T-helper 22 cell (primary cell): ENCODE results near the gene TTLL11.
"Not testable (repeated sequence)": the region's sequence is repeated elsewhere in the genome, so short reads cannot be mapped to it uniquely, and the experiment has no call there.

ENCODE experiments used
- DNase-seq: peaks from one replicate; pipeline ENCODE4 v3.0.0-alpha.2; 2020; ENCODE audit warnings: low read depth

The TTLL11 gene

DNA sequence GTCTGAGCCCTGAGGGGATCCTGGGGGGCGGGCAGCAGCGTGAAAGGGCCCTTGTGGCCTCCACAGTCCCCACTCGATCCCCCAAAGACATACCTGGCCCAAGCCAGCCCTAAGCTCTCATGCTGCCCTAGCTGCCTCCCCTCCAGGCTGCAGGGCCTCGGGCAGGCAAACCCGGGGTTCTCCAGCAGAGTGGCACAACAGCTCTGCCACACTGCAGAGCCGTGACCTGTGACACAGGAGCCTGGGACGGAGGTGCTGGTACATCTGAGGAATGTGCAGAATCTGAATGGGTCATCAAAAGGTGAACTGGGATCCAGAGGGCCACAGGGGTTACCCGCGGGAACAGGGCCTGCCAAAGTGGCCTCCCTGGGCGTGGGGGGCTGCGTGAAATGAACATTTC, 278.5 kb downstream of the TTLL11 start:
- no peak for DNase-seq

DNA sequence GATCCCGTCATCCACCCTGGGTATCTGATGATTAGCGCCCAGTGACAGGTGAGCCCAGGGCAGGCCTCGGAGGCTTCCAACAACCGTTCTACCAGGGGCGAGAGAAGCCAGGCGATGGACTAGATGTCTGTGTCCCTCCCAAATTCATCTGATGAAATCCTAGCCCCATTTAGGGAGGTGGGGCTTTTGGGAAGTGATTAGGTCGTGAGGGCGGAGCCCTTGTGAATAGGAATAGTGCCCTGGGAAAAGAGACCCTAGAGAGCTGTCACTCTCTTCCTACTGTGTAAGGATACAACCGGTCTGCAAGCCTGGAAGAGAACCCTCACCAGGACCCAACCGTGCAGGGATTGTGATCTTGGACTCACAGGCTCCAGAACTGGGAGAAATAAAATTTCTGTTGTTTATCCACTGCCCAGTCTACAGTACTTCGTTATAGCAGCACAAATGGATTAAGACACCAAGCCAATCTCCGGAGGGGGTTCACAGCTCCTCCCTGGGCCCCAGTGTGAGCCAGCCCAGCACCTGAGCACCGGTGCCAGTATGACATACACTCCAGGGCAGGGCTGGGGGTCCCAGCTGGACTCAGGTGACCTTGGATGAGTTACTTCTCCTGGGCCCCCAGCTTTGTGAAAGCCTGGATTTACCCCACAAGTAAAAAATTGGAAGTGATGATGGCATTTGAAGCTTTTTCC, 279.4 kb downstream of the TTLL11 start:
- DNase-seq = no peak

DNA sequence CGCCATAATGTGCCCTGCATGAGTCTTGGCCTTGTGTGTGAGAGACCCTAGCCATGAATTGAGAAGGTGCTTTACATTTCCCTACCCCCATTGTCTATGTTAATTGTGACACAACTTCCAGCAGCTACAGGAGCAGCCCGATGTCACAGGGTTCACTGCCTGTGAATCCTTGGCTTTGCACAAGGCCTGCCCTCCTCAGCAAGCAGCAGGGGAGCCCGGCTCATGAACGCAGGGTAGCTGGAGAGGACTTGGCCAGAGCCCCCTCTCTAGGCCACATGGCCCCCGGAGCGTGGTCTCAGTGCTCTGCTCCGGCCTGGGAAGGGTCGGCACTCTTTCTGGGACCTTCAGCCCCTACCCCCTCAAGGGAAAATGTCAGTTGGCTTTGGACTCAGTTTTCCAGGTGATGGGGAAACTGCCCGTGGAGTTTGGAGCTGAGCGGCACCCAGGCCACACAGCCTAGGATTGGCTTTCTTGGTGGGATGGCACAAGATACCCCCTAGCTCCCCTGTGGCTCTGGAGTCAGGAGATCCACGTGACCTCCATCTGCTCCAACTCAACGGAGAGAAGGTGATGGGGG, 280.9 kb downstream of the TTLL11 start:
- DNase-seq = no peak

DNA sequence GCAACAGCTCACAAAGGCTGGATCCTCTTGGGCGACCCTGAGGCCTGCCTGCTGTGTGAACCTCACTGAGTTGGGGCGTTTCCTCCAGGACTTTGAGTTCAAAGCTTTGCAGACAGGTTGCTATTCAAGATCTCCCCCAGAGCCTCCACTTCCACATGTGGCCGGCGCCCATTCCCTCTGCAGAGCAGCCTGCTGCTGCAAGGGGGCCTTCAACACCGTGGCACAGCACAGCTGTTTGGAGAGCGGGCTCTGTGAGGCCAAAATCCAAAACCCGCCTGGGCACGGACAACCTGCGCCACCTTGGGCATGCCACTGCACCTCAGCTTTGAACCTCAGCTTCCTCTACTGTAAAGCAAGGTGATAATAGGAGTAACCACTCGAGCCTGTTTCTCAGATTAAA, 281.4 kb downstream of the TTLL11 start:
- no peak for DNase-seq

DNA sequence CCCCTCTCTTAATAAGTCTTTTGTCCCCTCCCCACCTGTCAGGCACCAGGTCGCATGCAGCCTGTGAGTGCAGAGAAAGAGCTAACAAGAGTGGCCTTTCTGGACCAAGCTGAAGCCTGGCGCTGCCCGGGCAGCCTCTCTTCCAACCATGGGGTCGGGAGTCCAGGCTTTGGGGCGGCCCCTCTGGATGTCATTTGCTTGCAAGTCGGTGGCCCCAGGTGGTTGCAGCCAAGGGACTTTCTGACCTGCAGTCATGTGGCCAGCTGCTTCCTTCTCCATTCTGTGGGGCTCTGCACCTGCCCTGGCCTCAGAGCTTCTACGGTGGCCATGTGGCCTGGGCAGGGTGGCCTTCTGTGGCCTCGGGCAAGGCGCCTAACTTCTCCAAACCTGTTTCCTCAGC, 282.0 kb downstream of the TTLL11 start:
- no peak for DNase-seq

DNA sequence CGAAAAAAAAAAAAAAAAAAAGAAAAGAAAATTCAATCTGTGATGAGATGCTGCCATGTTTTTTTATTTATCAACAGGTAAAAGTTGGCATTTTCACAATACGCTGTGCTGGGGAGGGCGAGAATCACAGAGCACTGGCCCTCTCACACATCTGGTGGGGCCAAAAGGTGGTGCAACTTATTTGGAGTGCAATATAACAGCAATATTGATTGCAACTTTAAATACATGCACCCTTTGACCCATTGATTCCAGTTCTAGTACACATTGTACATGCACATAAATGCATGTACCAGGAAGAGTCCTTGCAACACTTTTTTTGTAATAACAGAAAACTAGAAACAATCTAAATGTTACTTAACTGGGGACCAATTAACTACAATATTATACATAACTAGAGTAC, 282.6 kb downstream of the TTLL11 start:
- DNase-seq = no peak

DNA sequence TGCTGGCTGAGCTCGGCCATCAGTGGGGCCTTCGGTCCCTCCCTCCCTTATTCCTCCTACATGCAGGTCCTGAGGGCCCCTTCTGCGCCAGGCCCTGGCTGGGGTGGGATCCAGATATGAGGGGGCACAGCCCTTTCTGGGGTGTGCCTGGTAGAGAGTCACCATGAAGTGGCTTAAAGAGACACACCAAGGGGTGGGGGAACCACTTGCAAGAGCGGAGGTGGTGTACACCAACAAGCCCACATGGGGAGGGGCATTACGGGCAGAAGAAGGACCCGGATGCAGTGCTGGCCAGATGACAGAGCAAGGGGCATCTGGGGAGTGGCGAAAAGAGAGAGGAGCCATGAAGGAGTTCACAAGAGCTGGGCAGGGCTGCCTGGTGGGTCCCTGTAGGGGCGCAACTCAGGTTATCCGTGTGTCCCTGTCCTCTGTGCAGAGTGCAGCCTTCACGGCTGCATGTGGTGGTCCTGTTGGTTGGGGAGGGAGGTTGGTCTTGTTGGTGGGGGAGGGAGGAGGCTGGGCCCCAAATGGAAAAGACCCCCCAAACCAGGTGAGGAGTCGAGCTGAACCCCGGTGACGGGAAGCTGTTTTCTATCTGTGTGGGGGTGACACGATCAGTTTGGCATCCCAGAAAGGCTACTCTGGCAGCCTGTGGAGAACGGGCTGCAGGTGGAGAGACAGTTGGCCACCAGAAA, 283.6 kb downstream of the TTLL11 start:
- DNase-seq = no peak

DNA sequence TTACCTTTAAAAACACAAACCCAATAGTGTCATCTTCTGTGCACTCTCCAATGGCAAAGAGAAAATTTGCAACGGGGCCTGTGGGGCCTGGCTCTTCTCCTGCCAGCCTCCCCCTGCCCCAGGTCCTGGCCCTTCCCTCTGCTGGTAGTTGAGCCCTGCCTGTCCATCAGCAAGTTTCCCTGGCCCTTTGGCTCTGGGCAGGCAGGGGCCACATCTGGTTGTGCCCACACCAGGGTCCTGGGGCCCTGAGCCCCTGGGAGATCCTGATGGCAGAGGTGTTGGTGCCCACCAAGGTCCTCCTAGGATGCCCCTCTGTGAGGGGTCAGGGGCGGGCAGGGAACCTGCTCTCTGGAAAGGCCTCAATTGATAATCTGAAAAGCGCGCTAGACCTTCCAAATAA, 284.3 kb downstream of the TTLL11 start:
- DNase-seq = no peak

DNA sequence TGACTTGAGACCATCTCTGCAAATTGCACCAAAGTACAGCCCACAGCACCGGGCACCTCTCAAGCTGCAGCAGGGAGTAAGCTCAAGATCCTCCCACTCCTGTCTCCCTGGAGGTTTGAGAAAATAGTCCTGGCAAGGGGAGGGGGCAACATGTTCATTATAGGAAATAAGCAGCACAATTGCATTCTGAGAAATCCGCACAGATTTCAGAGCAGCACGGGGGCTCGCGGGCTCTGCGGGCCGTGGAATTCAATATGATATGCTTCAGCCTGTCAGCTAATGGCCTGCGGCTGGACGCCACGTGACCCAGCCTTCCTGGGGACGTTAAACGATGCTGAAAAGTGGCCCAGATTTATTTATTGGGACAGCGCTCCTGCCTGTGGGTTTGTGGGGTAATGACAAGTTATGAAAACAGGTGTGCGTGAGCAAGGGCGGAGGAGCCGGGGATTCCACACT, 285.3 kb downstream of the TTLL11 start:
- no peak for DNase-seq

DNA sequence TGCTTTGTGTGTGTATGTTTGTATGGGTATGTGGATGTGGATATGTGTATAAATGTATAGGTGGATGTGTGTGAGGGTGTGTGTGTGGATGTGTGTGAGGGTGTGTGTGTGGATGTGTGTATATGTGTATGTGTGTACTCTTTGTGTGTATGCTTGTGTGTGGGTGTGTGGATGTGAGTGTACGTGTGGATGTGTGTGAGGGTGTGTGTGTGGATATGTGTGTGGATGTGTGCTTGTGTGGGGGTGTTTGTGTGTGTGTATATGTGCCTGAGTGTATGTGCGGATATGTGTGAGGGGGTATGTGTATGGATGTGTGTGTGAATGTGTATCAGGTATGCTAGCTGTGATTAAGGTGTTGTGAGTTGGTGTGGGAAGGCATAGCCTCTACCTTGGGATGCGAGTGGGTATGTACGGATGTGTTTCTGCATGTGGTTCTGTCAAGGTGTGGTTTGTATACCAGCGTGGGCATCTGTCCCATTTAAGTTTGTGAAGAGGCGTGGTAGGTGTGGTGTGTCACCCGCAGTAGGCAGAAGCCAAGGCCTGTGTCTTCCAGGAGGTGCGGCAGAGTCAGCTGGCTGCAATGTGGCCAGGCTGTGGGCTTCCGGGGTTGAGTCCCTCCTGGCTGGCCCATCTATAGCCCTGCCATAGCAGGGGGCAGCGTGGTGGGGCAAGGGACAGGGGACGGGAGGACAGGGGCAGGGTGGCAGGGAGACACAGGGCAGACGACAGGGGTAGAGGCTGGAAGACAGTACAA, 285.9 kb downstream of the TTLL11 start:
- DNase-seq = no peak

DNA sequence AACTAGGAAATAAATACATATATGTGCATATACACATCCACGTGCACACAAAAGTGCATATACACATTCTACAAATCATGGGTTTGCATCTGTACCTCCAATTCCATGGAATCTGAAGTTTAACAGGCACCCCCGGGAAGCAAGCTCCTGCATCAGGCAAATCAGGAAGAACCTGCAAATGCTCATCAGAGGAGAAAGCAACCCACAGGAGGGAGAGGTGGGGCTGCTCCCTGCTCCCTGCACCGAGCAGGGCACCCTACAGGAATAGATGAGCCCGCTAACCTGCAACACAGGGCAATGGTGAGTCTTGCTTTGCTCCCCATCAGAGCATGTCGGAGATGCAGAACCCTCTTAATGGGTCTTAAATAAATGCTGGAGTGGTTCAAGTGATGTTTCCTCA, 290.4 kb downstream of the TTLL11 start:
- no peak for DNase-seq

DNA sequence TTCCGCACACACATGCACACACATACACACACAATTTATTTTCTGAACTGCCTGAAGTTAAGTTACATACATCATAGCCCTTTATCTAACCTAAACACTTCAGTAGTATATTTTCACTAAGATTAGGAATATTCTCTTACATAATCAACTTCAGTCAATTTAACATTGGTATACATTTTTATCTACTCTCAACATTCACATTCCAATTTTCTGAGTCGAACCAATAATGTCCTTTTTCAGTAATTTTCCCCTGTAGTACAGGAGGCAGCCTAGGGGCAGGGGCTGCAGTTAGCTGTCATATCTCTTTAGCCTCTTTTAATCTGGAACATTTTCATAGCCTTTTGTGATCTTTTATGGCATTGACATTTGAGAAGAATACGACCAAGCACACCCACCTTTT, 291.5 kb downstream of the TTLL11 start:
- no peak for DNase-seq

DNA sequence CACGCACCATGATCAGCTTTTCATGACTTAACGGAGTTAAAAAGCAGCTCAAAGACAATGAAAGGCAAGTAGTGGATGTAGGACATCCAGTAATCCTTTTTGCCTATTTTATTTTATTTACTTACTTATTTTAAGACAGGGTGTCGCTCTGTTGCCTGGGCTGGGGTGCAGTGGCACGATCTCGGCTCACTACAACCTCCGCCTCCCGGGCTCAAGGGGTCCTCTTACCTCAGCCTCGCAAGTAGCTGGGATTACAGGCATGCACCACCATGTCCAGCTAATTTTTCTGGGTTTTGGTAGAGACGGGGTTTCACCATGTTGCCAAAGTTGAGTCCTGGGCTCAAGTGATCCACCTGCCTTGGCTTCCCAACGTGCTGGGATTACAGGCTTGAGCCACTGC, 292.7 kb downstream of the TTLL11 start:
- no peak for DNase-seq

DNA sequence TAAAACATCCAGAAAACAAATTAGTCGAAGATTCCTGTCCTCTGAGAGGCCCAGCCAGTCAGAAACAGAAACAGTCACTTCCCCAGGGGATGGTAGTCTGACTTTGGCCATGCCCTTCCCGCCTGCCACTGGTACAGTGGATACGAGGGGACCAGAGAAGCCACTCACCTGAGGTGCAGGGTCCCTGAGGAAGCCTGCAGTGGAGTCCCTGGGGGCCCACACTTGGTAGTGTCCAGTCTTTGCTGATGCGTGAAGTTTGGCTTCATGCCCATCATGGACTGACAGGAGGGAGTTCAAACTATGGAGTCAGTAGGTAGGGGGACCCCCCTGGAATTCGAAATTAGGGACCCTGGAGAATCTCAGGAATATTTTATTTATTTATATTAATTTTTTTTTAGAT, 294.2 kb downstream of the TTLL11 start:
- DNase-seq = no peak

DNA sequence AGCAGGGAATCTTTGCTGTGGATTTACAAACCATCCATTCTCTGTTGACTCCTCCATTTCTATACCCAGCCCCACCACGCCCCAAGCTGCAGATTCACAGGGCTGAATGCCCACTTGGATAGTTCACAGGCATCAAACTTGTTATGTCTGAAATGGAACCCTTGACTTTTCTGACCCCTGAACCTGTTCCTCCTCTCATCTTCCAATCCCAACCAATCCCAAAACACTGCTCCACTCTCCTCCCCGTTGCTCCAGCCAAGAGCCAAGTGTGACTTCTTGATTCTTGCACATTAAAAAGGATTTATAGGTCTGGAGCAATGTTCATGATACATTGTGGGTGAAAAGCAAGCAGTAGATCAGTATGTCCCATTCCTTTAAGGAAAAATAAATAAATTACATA, 296.0 kb downstream of the TTLL11 start:
- no peak for DNase-seq

DNA sequence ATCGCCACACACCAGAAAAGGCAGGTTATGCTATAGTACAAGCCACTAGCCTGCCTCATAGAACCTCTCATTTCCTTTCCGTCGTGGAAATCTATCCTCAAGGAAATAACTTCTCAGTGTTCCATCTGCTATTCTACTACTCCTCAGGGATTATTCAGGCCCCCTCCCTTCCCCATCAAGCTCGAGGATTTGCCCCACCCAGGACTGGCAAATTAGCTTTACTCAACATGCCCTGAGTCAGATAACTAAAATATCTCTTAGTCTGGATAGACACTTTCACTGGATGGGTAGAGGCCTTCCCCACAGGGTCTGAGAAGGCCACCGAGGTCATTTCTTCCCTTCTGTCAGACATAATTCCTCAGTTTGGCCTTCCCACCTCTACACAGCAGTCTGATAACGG, 298.8 kb downstream of the TTLL11 start:
- not testable (repeated sequence) for DNase-seq

DNA sequence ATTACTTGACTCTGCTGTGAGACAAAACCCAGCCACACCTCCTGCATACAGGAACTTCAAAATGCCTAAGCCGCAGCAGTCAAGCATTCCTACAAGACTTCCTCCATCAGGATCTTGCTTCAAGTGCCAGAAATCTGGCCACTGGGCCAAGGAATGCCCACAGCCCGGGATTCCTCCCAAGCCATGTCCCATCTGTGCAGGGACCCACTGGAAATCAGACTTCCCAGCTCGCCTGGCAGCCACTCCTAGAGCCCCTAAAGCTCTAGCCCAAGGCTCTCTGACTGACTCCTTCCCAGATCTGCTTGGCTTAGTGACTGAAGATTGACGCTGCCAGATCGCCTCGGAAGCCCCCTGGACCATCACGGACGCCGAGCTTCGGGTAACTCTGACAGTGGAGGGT, 300.6 kb downstream of the TTLL11 start:
- DNase-seq = not testable (repeated sequence)

DNA sequence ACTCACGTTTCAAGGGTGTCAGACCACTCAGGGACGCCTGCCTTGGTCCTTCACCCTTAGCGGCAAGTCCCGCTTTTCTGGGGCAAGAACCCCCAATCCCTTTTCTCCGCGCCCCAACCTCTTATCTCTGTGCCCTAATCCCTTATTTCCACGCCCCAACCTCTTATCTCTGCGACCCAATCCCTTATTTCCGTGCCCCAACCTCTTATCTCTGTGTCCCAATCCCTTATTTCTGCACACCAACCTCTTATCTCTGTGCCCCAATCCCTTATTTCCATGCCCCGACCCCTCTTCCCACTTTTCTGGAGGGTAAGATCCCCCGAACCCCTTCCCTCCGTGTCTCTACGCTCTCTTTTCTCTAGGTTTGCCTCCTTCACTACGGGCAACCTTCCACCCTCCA, 302.3 kb downstream of the TTLL11 start:
- no peak for DNase-seq

DNA sequence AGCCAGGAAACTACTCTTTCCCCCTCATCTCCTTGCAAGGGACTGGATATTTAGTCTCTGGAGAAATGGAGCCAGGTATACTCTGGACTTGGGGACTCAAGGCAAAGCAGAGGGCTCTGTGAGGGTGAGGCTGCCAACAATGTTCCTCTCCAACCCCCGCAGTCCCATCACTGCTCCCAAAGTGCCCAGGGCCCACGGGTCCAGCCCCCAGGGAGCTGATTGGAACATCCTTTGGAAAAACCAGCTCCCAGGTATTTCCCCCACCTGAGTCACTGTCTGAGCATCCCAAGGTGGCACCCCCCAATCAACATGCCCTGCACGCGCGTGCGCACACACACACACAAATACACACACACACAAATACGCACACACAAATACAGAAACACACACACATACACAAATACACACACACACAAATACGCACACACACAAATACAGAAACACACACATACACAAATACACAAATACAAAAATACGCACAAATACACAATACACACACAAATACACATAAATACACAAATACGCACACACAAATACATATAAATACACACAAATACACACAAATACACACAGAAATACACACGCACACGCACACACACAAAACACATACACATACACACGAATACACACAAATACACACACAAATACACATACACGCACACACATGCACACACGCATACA, 304.3 kb downstream of the TTLL11 start:
- no peak for DNase-seq

DNA sequence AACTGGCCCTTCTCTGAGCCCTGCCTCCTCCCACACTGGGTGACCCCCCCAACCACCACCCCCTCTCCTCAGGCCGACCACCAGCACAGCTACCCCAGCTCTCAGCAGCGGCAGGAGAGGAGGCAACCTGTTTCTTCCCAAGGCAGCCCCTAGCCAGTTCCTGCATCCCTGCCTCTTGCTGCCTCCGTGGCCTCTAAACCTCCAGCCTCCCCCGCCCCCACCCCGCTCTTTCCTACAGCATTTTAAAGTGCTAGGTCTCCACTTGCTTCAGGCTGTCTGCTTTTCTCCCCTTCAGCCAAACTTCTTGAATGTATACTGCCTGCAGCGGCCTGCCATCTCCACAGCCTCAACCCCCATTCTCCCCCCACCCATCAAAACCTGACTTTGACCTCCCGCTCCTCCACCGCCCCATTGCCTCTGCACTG, 306.1 kb downstream of the TTLL11 start:
- DNase-seq = no peak

DNA sequence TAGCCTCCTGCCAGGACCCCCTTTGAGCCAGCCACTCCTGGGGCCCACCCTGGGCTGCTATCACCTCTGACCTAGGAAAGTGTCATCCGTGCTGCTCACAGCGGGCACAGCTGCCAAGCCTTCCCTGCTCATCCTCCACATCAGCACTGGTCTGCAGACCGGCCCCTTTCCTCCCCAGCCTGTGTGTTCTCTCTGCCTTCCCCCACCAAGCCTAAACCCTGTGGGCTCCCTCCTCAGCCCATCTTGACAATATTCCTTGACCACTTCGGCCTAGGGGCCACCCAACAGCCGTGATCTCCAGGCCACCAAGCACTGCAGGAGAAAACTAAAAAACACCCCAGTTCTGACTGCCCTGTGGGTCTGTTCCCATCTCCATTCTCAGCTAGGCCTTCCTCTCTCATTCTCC, 306.6 kb downstream of the TTLL11 start:
- no peak for DNase-seq
